Activated naive CD8-positive, alpha-beta T cell treated with anti-CD3 and anti-CD28 coated beads, Interleukin-2, amount 10 ng/mL, durations not matched to agents 7 days and 5 days (primary cell): ENCODE measurements around the gene TSHZ3. TPM values are rescaled to one million over a fixed set of nuclear protein-coding genes. Genes with fewer than 3 reads are reported as not detected.

Experiments used
- ATAC-seq: fragments of 150-1000 bp; cut with Tn5 transposase; one replicate; pipeline ENCODE4 v1.10.0; 2021; ENCODE audit warnings: low read depth, moderate library complexity
- POLR2A ChIA-PET: fragments of 350-600 bp; sonication (Branson Sonifier 250); formaldehyde crosslinking; loops from one replicate; lab custom pipeline; 2021; ENCODE audit warnings: antibody characterized with exemption; lab: Charles Lee
- DNase-seq: peaks from one replicate; pipeline ENCODE4 v3.0.0; 2021
- H3K27ac Mint-ChIP-seq: one replicate; pipeline ENCODE4 v1.8.0; 2022; ENCODE audit warnings: mild to moderate bottlenecking, mixed read lengths
- H3K27me3 Mint-ChIP-seq: one replicate; pipeline ENCODE4 v1.8.0; 2022; ENCODE audit warnings: mild to moderate bottlenecking, moderate library complexity, mixed read lengths
- H3K36me3 Mint-ChIP-seq: one replicate; pipeline ENCODE4 v1.8.0; 2021; ENCODE audit warnings: mild to moderate bottlenecking, mixed read lengths
- H3K4me1 Mint-ChIP-seq: one replicate; pipeline ENCODE4 v1.8.0; 2021; ENCODE audit warnings: mixed read lengths
- H3K4me3 Mint-ChIP-seq: one replicate; pipeline ENCODE4 v1.8.0; 2022; ENCODE audit warnings: mild to moderate bottlenecking, moderate library complexity, mixed read lengths
- H3K9me3 Mint-ChIP-seq: one replicate; pipeline ENCODE4 v1.8.0; 2021; ENCODE audit warnings: mixed read lengths
- total RNA-seq, 2 experiments: library from RNA; stranded (reverse); gene quantifications; one replicate each; pipeline ENCODE4 v1.2.3, GENCODE V29; 2021

TSHZ3 gene
- total RNA-seq, 2 experiments from 2014 or later: 0.45 to 1.00 TPM

GRCh38 chr19:31325342-31325741 lies 23.9 kb downstream of the TSHZ3 start:
- DNase-seq (no peak), ATAC-seq (no peak)
- Mint-ChIP-seq H3K36me3 (no peaks in the 10 kb centered on the region), H3K9me3 (no peaks in the 10 kb centered on the region), H3K27ac (no peak overlapping the region), H3K4me3 (no peak overlapping the region), H3K27me3 (peaks cover 2% of the 10 kb centered on the region), H3K4me1 (no peaks in the 10 kb centered on the region)
- POLR2A ChIA-PET: no interaction called here

GRCh38 chr19:31319465-31319864 lies 29.8 kb downstream of the TSHZ3 start:
- H3K27me3 Mint-ChIP-seq: peaks cover 9% of the 10 kb centered on the region
- H3K9me3 Mint-ChIP-seq: no peaks in the 10 kb centered on the region
- POLR2A ChIA-PET: interaction anchor here (0.7 kb wide), 1 partner anchor 1245 kb away, joined by 3 read pairs; no protein-coding TSS in a partner anchor
- H3K4me1 Mint-ChIP-seq: no peaks in the 10 kb centered on the region
- ATAC-seq (no peak), DNase-seq (no peak)
- no peak overlapping the region for H3K27ac Mint-ChIP-seq
- no peaks in the 10 kb centered on the region for H3K36me3 Mint-ChIP-seq
- H3K4me3 Mint-ChIP-seq: no peak overlapping the region

DNA sequence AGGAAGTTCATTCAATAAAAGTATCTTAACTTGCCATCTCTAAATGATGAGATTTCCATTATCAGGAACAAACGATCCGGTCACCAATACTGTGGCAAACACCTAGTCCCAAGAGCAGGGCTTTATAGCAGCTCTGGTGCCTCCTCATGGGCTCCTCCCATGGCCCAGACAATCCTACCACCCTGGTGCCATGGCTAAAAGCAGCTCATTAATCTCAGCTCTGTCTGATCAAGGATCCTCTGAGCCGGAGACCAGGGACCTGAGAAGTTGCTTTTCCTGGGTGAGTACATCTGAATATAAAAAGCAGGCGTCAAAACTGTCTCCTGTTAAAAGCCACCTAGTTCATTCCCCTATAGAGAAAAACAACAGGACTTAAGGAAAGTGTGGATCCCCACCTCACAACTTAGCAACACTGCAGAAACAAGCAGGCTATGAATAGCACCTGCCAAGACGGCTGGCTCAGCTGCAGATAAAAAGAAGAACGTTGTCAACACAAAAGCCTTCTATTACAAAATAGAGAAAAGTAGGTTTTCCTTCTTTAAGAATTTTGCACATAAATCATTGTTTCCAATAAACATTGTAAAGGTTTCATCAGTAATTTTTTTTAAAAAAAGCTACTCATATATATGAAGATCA lies 30.3 kb downstream of the TSHZ3 start:
- H3K9me3 Mint-ChIP-seq: no peaks in the 10 kb centered on the region
- peaks cover 9% of the 10 kb centered on the region for H3K27me3 Mint-ChIP-seq
- no peaks in the 10 kb centered on the region for H3K4me1 Mint-ChIP-seq
- H3K4me3 Mint-ChIP-seq: no peak overlapping the region
- no peak for ATAC-seq
- POLR2A ChIA-PET: interaction anchor here (0.7 kb wide), 1 partner anchor 1246 kb away, joined by 3 read pairs; no protein-coding TSS in a partner anchor
- DNase-seq: no peak
- H3K27ac Mint-ChIP-seq: no peak overlapping the region
- no peaks in the 10 kb centered on the region for H3K36me3 Mint-ChIP-seq

GRCh38 chr19:31317570-31317969 lies 31.7 kb downstream of the TSHZ3 start:
- peaks cover 9% of the 10 kb centered on the region for H3K27me3 Mint-ChIP-seq
- no peak overlapping the region for H3K27ac Mint-ChIP-seq
- ATAC-seq: no peak
- no peak overlapping the region for H3K4me3 Mint-ChIP-seq
- no peaks in the 10 kb centered on the region for H3K36me3 Mint-ChIP-seq
- H3K9me3 Mint-ChIP-seq: no peaks in the 10 kb centered on the region
- no peaks in the 10 kb centered on the region for H3K4me1 Mint-ChIP-seq
- DNase-seq: no peak
- POLR2A ChIA-PET: no interaction called here

DNA sequence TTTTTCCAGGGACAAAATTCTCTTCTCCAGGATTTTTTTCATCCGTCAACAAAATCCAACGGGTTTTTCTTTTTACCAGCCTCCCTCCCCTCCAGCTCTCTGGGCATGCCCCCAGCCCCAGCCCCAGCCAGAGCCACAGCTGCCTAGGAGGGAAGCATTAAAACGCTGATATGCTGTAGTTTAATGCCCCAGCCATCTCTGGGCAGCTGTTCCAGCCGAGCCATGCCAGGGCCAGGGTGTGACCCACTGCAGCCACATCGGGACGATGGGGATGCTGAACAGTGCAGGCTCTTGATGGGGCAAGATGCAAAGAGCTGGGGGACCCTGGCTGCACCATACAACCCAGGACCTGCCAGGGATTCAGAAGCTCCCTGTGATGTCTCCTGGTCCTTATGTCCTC lies 32.1 kb downstream of the TSHZ3 start:
- POLR2A ChIA-PET: no interaction called here
- Mint-ChIP-seq H3K9me3 (no peaks in the 10 kb centered on the region), H3K27ac (no peak overlapping the region), H3K27me3 (peaks cover 9% of the 10 kb centered on the region), H3K4me1 (no peaks in the 10 kb centered on the region), H3K4me3 (no peak overlapping the region), H3K36me3 (no peaks in the 10 kb centered on the region)
- ATAC-seq (no peak), DNase-seq (no peak)

DNA sequence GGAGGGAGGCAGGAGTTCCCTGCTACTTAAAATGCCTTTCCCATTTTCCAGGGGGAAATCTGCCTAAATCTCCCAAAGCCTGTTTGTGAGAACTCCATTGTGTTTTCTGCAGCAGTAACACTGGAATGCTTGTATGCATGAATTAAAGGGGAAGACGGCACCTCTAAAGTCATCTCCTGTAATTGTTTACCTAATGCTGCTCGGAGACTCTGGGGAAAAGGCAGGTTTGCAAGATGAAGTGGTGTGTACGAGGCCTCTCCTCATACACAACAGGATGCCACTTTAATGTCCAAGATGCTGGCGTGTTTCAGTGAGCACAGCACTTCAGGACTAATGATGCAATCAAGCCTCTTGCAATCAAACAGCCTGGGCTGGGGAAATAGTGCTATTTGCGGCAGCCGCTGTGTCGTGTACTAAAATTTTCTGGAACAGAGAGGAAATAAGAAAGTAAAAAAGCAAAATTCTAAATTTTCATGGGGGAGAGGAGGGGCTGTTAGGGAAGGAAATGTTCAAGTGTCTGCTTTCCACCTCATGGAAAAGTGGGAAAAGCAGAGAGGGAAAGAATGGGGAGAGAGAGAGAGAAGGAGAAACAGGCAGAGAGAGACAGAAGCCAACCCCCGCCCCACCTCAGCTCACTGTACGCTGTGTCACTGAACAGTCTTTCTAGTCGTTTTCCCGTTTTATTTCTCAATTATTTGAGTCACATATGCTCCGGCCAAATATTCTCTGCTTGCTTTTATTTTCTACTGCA lies 32.9 kb downstream of the TSHZ3 start:
- H3K4me3 Mint-ChIP-seq: no peak overlapping the region
- H3K4me1 Mint-ChIP-seq: no peaks in the 10 kb centered on the region
- peaks cover 9% of the 10 kb centered on the region for H3K27me3 Mint-ChIP-seq
- no peak for ATAC-seq
- H3K9me3 Mint-ChIP-seq: no peaks in the 10 kb centered on the region
- no peak overlapping the region for H3K27ac Mint-ChIP-seq
- no peaks in the 10 kb centered on the region for H3K36me3 Mint-ChIP-seq
- no peak for DNase-seq
- POLR2A ChIA-PET: no interaction called here

DNA sequence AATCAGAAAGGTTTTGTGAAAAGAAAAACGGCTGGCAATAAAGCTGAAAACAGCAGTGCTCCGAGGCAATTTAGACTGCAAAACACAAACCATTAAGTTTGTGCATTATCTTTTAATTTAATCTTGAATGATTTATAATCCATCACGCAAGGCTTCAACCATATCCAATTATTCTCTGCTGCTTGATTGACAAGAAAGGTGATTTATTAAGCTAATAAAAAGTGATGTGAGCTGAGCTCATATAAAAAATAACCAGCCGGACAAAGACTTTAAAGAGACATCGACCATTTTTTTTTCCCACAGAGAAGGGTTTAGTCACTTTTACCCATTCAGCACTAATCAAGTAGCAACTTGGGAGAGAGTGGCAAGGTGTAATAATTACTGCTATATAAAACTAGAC lies 33.6 kb downstream of the TSHZ3 start:
- Mint-ChIP-seq H3K36me3 (no peaks in the 10 kb centered on the region), H3K27me3 (peaks cover 9% of the 10 kb centered on the region), H3K27ac (no peak overlapping the region), H3K4me1 (no peaks in the 10 kb centered on the region), H3K9me3 (no peaks in the 10 kb centered on the region), H3K4me3 (no peak overlapping the region)
- no peak for DNase-seq
- ATAC-seq: no peak
- POLR2A ChIA-PET: no interaction called here

DNA sequence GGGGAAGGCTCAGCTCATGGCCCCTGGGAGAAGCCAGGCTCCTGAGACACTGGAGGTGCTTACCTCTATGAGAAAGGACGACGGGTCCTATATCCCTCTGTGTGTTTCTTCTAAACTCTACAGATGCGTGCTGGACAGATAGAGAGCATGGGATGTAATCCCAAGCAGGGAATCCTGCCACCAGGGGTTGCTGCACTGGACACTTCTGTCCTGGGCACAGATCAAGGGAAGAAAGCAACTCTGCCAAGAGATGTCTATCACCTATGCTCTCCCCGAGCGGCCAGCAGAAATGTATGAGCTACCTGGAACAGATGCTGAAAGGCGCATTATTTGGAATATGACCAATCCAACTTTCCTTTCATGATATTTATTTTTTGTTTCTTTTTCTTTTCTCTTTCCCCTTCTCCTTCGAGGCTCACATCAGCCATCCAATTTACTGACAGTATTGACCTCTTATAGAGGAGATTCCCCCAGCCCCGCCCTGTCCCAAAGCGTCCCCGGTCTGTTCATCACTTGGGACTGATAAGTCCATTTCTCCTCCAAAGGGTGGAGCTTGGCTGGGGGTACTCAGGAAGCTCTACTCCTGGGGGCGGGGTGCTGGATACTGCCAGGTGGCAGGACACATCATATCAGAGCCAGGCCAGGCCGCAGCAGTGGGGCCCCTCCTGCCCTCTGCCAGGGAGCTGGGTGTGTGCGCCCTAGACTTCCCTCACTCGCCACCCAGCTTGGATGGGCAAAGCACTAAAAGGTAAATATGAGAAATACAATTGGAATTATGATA lies 34.2 kb downstream of the TSHZ3 start:
- Mint-ChIP-seq H3K27me3 (peaks cover 9% of the 10 kb centered on the region), H3K27ac (no peak overlapping the region), H3K9me3 (no peaks in the 10 kb centered on the region), H3K36me3 (no peaks in the 10 kb centered on the region), H3K4me3 (no peak overlapping the region), H3K4me1 (no peaks in the 10 kb centered on the region)
- POLR2A ChIA-PET: no interaction called here
- ATAC-seq: no peak
- DNase-seq: no peak

DNA sequence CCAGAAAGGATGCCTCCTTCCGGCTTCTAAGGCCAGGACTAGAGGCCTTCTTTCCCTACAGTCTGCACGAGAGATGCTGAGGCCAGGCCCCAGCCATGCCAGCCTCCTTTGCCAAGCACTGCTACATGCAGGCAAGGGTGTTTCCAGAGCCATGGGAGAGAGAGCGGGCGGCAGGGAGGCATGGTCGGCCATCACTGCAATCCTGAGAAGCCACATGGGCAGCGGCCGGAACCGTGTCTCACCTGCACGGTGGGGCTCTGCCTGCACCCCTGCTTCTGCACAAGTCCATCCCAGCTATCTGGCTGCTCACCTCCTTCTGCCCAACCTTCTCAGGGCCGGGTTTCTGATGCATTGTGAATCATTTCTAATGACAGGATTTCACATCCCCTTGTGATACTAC lies 35.1 kb downstream of the TSHZ3 start:
- Mint-ChIP-seq H3K36me3 (no peaks in the 10 kb centered on the region), H3K27ac (no peak overlapping the region), H3K4me1 (no peaks in the 10 kb centered on the region), H3K9me3 (no peaks in the 10 kb centered on the region), H3K4me3 (no peak overlapping the region), H3K27me3 (peaks cover 9% of the 10 kb centered on the region)
- ATAC-seq (no peak), DNase-seq (no peak)
- POLR2A ChIA-PET: no interaction called here

- H3K36me3 Mint-ChIP-seq: no peaks in the 10 kb centered on the region
- POLR2A ChIA-PET: no interaction called here
Measured at GRCh38 chr19:31313291-31314030, 35.8 kb downstream of the TSHZ3 start.

DNA sequence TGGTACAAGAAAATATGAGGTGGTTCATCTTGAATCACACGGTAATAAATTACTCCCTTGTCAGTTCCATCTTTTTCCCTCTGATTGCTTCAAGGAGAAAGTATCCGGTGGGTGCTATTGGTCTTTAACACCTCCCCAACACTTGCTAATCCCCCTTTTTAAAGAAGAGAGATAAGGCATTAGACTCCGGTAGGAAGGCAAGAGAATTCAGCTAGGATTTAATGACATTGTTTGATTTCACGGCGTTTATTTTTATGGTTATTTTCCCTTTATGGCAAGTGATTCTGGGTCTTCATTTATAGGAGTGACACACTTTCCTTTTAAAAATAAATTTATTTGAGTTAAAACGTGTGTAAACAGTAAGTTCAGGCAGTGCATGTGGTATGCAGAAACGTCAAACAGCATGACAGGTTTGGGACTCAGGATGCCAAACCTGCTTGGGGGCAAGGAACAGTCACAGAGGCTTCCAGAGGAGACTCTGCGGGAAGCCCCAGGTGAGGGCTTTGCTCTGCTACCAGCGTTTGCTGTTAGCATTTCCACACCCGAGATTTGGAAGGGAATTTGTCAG lies 36.5 kb downstream of the TSHZ3 start:
- DNase-seq (no peak), ATAC-seq (no peak)
- Mint-ChIP-seq H3K4me1 (no peaks in the 10 kb centered on the region), H3K36me3 (no peaks in the 10 kb centered on the region), H3K27ac (no peak overlapping the region), H3K27me3 (peaks cover 7% of the 10 kb centered on the region), H3K9me3 (no peaks in the 10 kb centered on the region), H3K4me3 (no peak overlapping the region)
- POLR2A ChIA-PET: no interaction called here

More at GRCh38 chr19:31313291-31314030, 35.8 kb downstream of the TSHZ3 start:
- Mint-ChIP-seq H3K4me1 (no peaks in the 10 kb centered on the region), H3K27me3 (peaks cover 7% of the 10 kb centered on the region), H3K27ac (no peak overlapping the region), H3K4me3 (no peak overlapping the region), H3K9me3 (no peaks in the 10 kb centered on the region)
- DNase-seq (no peak), ATAC-seq (no peak)

- DNase-seq (no peak), ATAC-seq (no peak)
- no peaks in the 10 kb centered on the region for H3K9me3 Mint-ChIP-seq
- POLR2A ChIA-PET: no interaction called here
- H3K4me1 Mint-ChIP-seq: no peaks in the 10 kb centered on the region
- H3K27me3 Mint-ChIP-seq: peaks cover 7% of the 10 kb centered on the region
- H3K27ac Mint-ChIP-seq: no peak overlapping the region
- no peak overlapping the region for H3K4me3 Mint-ChIP-seq
- no peaks in the 10 kb centered on the region for H3K36me3 Mint-ChIP-seq
Measured at GRCh38 chr19:31312009-31312676, 37.1 kb downstream of the TSHZ3 start.
